ENCODE results near the gene DHRSX.

The DHRSX gene

DNA sequence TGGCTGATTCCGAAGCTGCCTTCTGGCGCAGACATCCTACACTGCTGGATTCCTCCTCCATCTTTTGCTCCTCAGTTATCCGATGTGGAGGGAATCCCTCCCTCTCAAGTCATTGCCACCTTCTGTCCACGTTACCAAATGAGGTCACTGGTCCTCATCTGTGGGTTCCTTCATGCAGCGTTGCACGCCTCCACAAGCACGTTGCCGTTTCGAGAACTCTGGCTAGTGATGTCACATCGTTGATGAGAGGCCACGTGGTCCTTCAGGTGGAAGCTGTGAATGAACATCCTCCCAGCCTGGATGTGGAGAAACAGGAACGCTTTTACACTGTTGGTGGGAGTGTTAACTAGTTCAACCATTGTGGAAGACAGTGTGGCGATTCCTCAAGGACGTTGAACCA is 323.2 kb downstream of the DHRSX start:
- no peak for DNase-seq
- Histone ChIP-seq H3K56ac (ENCODE audit: low read length) (no peak overlapping the region), H2BK5ac (ENCODE audit: low read length) (no peak overlapping the region), H4K5ac (ENCODE audit: low read length) (no peak overlapping the region), H3K27me3 (ENCODE audit: insufficient read depth, low read length, poor library complexity) (no peaks in the 10 kb centered on the region), H3K36me3 (ENCODE audit: control insufficient read depth, insufficient read depth, low read length) (no peaks in the 10 kb centered on the region), H3K27ac (ENCODE audit: low read depth, low read length) (no peak overlapping the region), H3K18ac (ENCODE audit: low read length) (no peak overlapping the region), H3K79me2 (ENCODE audit: control insufficient read depth, insufficient read depth, low read length) (no peaks in the 10 kb centered on the region), H2AK5ac (ENCODE audit: low read length) (no peak overlapping the region), H2BK120ac (ENCODE audit: low read depth, low read length) (no peak overlapping the region), H3K9ac (ENCODE audit: low read length) (no peak overlapping the region), H3K4ac (ENCODE audit: low read depth, low read length) (no peak overlapping the region), H3K23ac (ENCODE audit: low read length) (no peak overlapping the region), H3K4me2 (ENCODE audit: low read length) (no peak overlapping the region), H3K4me3 (ENCODE audit: low read length) (no peak overlapping the region), H3K4me1 (ENCODE audit: control insufficient read depth, low read depth, low read length) (no peaks in the 10 kb centered on the region), H4K8ac (ENCODE audit: low read depth, low read length) (no peak overlapping the region), H3K79me1 (ENCODE audit: low read length) (no peaks in the 10 kb centered on the region), H2BK15ac (replicated peaks; ENCODE audit: low read depth) (no peak overlapping the region)
- WGBS (ENCODE audit: extremely low coverage, insufficient coverage, low lambda C conversion rate) = no CpG with 5 or more reads among the region's 14 CpGs

DNA sequence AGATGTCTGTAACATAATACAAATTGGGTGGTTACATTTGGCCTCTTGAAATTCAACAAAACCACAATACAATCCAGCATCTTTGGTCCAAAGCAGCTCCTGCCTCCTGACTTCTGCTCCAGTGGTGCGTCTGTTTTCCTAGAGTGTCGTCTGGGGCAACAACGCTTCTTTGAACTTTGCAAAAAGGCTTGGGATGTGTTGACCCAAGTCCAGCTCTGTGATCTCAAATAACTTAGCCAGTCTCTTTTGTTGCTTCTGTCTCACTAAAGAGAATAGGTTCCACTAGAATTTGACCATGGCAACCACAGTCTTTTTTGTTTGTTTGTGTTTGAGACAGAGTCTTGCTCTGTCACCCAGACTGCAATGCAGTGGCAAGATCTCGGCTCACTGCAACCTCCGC is 324.0 kb downstream of the DHRSX start:
- no peak overlapping the region for H2BK5ac ChIP-seq (ENCODE audit: low read length)
- H2AK5ac ChIP-seq (ENCODE audit: low read length) = no peak overlapping the region
- no peaks in the 10 kb centered on the region for H3K79me1 ChIP-seq (ENCODE audit: low read length)
- H3K36me3 ChIP-seq (ENCODE audit: control insufficient read depth, insufficient read depth, low read length) = no peaks in the 10 kb centered on the region
- H3K4me3 ChIP-seq (ENCODE audit: low read length) = no peak overlapping the region
- H4K8ac ChIP-seq (ENCODE audit: low read depth, low read length) = no peak overlapping the region
- DNase-seq = no peak
- H3K56ac ChIP-seq (ENCODE audit: low read length) = no peak overlapping the region
- H3K79me2 ChIP-seq (ENCODE audit: control insufficient read depth, insufficient read depth, low read length) = no peaks in the 10 kb centered on the region
- no peak overlapping the region for H2BK15ac ChIP-seq (replicated peaks; ENCODE audit: low read depth)
- WGBS (ENCODE audit: extremely low coverage, insufficient coverage, low lambda C conversion rate) = no CpG with 5 or more reads among the region's 5 CpGs
- no peak overlapping the region for H2BK120ac ChIP-seq (ENCODE audit: low read depth, low read length)
- H3K27ac ChIP-seq (ENCODE audit: low read depth, low read length) = no peak overlapping the region
- H3K4me2 ChIP-seq (ENCODE audit: low read length) = no peak overlapping the region
- no peak overlapping the region for H3K23ac ChIP-seq (ENCODE audit: low read length)
- no peaks in the 10 kb centered on the region for H3K4me1 ChIP-seq (ENCODE audit: control insufficient read depth, low read depth, low read length)
- H4K5ac ChIP-seq (ENCODE audit: low read length) = no peak overlapping the region
- no peaks in the 10 kb centered on the region for H3K27me3 ChIP-seq (ENCODE audit: insufficient read depth, low read length, poor library complexity)
- no peak overlapping the region for H3K4ac ChIP-seq (ENCODE audit: low read depth, low read length)
- no peak overlapping the region for H3K18ac ChIP-seq (ENCODE audit: low read length)
- H3K9ac ChIP-seq (ENCODE audit: low read length) = no peak overlapping the region

DNA sequence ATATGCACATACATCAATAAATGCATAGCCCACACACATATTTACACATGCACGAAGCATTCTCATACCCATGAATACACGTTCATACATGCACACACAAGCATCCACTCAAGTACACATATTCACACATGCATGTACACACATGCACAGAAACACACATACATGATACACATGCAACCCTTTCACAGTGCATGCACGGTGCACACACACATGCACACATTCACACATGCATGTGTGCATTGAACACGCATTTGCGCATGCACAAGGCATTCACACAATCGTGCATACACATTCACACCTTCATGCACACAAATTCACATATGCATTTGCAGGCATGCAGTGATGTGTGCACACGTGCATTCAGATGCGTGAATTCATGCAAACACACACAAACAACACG is 324.5 kb downstream of the DHRSX start:
- H2AK5ac ChIP-seq (ENCODE audit: low read length) = no peak overlapping the region
- H3K4ac ChIP-seq (ENCODE audit: low read depth, low read length) = no peak overlapping the region
- no peak overlapping the region for H3K27ac ChIP-seq (ENCODE audit: low read depth, low read length)
- no peak overlapping the region for H3K4me2 ChIP-seq (ENCODE audit: low read length)
- H3K18ac ChIP-seq (ENCODE audit: low read length) = no peak overlapping the region
- H3K27me3 ChIP-seq (ENCODE audit: insufficient read depth, low read length, poor library complexity) = no peaks in the 10 kb centered on the region
- no peak overlapping the region for H3K56ac ChIP-seq (ENCODE audit: low read length)
- DNase-seq = no peak
- H2BK120ac ChIP-seq (ENCODE audit: low read depth, low read length) = no peak overlapping the region
- H2BK15ac ChIP-seq (replicated peaks; ENCODE audit: low read depth) = no peak overlapping the region
- H3K36me3 ChIP-seq (ENCODE audit: control insufficient read depth, insufficient read depth, low read length) = no peaks in the 10 kb centered on the region
- no peak overlapping the region for H2BK5ac ChIP-seq (ENCODE audit: low read length)
- no peak overlapping the region for H4K8ac ChIP-seq (ENCODE audit: low read depth, low read length)
- no peak overlapping the region for H4K5ac ChIP-seq (ENCODE audit: low read length)
- H3K79me1 ChIP-seq (ENCODE audit: low read length) = no peaks in the 10 kb centered on the region
- no CpG with 5 or more reads among the region's 9 CpGs for WGBS (ENCODE audit: extremely low coverage, insufficient coverage, low lambda C conversion rate)
- no peaks in the 10 kb centered on the region for H3K4me1 ChIP-seq (ENCODE audit: control insufficient read depth, low read depth, low read length)
- no peak overlapping the region for H3K9ac ChIP-seq (ENCODE audit: low read length)
- no peak overlapping the region for H3K4me3 ChIP-seq (ENCODE audit: low read length)
- H3K79me2 ChIP-seq (ENCODE audit: control insufficient read depth, insufficient read depth, low read length) = no peaks in the 10 kb centered on the region
- H3K23ac ChIP-seq (ENCODE audit: low read length) = no peak overlapping the region

DNA sequence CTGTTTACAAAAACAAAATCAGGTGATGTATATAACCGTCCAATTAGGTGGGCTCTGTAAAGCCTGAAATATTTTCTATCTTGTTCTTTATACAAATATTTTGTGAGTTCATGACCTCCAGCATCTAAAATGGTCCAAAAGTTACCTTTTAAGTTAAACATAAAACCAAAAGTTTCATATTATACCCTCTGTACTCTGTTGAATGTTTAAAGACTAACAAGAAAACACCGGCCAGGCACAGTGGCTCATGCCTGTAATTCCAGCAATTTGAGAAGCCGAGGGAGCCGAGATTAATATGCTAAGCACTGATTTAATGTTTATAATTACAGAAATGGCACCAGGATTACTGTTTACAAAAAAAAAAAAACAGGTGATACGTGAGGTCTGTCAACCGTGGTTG is 328.4 kb downstream of the DHRSX start:
- Histone ChIP-seq H4K5ac (ENCODE audit: low read length) (no peak overlapping the region), H4K8ac (ENCODE audit: low read depth, low read length) (no peak overlapping the region), H3K79me2 (ENCODE audit: control insufficient read depth, insufficient read depth, low read length) (no peaks in the 10 kb centered on the region), H2AK5ac (ENCODE audit: low read length) (no peak overlapping the region), H3K56ac (ENCODE audit: low read length) (no peak overlapping the region), H2BK5ac (ENCODE audit: low read length) (no peak overlapping the region), H3K4me3 (ENCODE audit: low read length) (no peak overlapping the region), H3K4me1 (ENCODE audit: control insufficient read depth, low read depth, low read length) (no peaks in the 10 kb centered on the region), H3K4me2 (ENCODE audit: low read length) (no peak overlapping the region), H3K27me3 (ENCODE audit: insufficient read depth, low read length, poor library complexity) (no peaks in the 10 kb centered on the region), H2BK120ac (ENCODE audit: low read depth, low read length) (no peak overlapping the region), H3K36me3 (ENCODE audit: control insufficient read depth, insufficient read depth, low read length) (no peaks in the 10 kb centered on the region), H3K27ac (ENCODE audit: low read depth, low read length) (no peak overlapping the region), H3K18ac (ENCODE audit: low read length) (no peak overlapping the region), H2BK15ac (replicated peaks; ENCODE audit: low read depth) (no peak overlapping the region), H3K9ac (ENCODE audit: low read length) (no peak overlapping the region), H3K4ac (ENCODE audit: low read depth, low read length) (no peak overlapping the region), H3K23ac (ENCODE audit: low read length) (no peak overlapping the region), H3K79me1 (ENCODE audit: low read length) (no peaks in the 10 kb centered on the region)
- WGBS (ENCODE audit: extremely low coverage, insufficient coverage, low lambda C conversion rate) = no CpG with 5 or more reads among the region's 6 CpGs
- DNase-seq = no peak
